Frontal cortex (tissue), 4 donors: ENCODE results near the gene FTH1. TPM values are rescaled to one million over a fixed set of nuclear protein-coding genes. Genes with fewer than 3 reads are reported as not detected.
"Not testable (repeated sequence)": the region's sequence is repeated elsewhere in the genome, so short reads cannot be mapped to it uniquely, and the experiment has no call there.

Experiments
- DNase-seq, 2 donors: peaks; one replicate each; pipeline ENCODE4 v3.0.0; 2012; ENCODE audit warnings: low spot score in 2 of 2
- FAIRE-seq: peaks from 2 replicates; lab custom pipeline; 2012; peaks lifted over from hg19 to GRCh38; lab: Jason Lieb, UNC
- total RNA-seq: library from RNA; depleted of rRNA; stranded (reverse); fragments of >200 nt; gene quantifications from one replicate; pipeline ENCODE4 v1.2.3, GENCODE V29; 2014
- donor health status: control.
- donor health status: control.
- donor health status: control.

Gene FTH1
- total RNA-seq, 1 donor from 2014 or later, result 254 TPM

DNA sequence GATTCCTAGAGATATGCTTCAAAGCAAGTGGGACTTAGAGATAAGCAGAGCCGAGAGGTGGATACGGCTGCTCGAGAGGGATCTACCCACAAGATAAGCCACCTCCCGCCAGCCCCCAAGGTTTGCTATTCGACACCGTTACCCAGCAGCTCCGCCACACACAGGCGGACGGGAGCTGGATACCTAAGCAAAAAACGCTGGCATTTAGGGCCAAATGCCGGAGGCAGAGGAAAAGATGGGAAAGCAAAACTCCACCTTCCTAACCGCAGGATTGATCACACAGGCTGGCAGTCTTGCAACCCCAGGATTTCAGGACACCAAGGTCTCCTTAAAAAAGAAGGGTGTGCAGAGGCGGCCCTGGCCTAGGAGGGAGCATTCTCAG is 709 bp downstream of the FTH1 start:
- DNase-seq (no peak), FAIRE-seq (no peak)

DNA sequence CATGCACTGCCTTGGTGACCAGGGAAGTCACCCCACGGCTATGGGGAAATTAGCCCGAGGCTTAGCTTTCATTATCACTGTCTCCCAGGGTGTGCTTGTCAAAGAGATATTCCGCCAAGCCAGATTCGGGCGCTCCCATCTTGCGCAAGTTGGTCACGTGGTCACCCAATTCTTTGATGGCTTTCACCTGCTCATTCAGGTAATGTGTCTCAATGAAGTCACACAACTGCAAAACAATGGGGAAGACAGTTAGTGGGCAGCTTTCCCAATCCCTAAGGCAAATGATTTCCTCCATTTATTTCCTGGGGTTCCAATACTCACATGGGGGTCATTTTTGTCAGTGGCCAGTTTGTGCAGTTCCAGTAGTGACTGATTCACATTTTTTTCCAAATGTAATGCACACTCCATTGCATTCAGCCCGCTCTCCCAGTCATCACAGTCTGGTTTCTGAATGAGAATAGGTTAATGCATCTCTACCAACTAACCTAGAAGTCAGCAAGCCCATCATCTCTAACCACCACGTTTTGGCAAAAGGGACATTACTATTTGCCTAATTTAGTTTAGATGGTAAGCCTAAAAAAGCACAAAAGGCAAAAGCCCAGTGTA is 2.7 kb downstream of the FTH1 start:
- not testable (repeated sequence) for FAIRE-seq, DNase-seq

DNA sequence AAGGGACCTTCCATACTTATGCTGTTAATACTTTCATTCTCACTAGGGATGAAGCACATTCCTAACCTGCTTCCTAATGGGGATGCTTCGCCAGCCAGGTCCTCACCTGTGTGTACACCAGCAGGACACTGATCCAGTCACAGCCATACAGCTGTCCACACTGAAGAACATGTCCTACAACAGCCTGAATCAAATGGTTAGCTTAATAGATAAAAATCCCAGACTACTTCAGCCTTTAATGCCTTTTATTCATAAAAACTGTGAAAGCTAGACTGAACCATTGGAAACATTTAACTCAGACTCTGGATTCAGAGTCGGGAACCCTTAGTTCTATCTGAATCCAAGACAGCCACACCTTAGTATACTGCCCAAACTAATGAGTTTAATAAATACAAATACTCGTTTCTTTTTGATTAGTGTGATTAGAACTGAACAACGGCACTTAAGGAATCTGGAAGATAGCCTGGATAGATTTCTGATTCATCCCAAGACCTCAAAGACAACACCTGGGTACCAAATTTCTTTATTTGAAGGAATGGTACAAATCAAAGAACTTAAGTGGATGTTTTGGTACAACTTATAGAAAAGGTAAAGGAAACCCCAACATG is 3.3 kb downstream of the FTH1 start:
- DNase-seq (no peak), FAIRE-seq (no peak)

DNA sequence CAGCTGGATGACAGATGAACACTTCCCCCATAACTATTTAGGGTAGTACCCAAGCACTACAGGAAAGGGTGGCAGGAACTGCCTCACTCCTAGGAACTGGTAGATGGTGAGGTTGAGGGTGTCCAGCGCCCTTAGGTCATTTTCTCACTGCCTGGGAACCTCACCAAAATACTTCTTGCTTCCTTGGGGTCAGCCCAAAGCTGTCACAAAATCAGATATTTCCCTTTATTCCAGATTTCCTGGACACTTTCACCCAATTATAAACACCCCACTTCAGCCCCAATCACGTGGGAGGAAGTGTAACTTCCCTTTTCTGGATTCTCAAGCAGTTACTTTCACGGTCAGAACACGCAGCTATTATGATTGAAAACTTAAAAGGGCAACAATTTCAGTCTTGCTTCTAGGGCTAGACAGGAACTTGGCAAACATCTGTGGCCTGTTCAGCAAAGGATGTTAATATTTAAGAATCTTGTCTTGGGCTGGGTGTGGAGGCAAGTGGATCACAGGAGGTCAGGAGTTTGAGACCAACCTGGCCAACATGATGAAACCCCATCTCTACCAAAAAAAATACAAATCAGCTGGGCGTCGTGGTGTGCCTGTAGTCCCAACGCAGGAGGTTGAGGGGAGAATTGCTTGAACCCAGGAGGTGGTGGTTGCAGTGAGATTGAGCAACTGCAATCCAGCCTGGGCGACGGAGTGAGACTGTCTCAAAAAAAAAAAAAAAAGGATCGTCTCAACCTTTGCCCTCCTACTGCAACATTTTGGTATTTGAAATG is 4.0 kb downstream of the FTH1 start:
- FAIRE-seq (no peak), DNase-seq (no peak)

DNA sequence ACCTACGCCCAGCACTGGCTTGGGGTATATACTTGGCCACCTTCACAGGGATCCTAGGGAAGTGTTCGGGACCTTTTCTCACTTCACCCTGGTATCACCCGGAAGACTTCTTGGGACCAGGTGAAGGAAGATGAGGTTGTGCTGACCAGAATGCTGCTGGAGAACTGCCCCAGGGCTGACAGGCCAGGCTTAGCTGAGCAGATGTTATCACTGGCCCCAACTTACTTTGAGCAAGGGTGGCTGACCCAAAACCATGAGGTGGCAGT is 4.5 kb downstream of the FTH1 start:
- FAIRE-seq (no peak), DNase-seq (no peak)

- DNase-seq (no peak), FAIRE-seq (no peak)
Observed at GRCh38 chr11:61962213-61963015, 5.0 kb downstream of the FTH1 start.

DNA sequence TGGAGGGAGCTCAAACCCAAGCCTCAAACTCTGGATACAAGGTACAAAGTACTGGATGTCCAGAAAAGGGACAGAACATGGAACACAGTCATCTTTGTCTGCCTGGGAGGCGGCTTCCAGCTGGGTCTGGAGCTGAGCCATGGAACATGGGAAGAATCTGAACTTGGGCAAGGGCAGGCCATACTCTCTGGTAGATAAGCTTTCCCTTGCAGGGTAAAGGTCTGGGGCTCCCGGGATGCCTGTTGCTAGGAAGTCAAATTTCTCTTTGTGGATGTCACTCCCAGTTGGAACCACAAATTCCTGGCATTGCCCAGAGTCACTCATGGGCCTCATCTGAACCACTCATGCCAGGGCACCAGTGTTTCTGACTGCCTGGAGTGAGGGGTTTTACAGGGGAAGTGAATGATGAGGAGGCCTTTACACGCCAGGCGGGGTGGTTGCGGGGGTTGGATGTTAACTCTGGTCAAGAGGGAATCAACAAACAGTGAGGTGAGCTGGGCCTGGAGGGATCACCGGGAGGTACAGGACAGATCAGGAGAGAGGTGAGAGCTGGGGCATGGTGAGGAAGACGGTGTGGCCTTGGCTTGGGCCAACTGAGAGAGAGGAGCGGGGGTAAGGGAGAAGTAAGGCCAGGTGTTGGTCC is 5.7 kb downstream of the FTH1 start:
- FAIRE-seq, result no peak
- peak in 1 of 2 donors; percentile 69 for DNase-seq

DNA sequence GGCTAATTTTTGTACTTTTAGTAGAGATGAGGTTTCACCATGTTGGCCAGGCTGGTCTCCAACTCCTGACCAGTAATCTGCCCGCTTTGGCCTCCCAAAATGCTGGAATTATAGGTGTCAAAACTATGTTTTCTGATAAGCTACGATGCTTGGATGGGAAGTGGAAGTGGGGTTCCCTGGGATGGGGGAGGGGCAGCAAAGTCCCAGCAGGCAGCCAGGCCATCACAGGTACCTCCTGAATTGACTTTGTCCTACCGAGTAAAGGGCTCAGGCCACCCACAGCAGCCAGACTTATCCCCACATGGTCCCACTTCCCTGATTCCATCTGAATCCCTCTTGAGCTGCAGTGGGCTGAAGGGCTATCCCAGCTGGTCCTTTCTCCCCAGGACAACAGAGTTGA is 6.9 kb downstream of the FTH1 start:
- no peak for DNase-seq

GRCh38 chr11:61959678-61960077 is 7.8 kb downstream of the FTH1 start:
- FAIRE-seq (no peak), DNase-seq (no peak)

More for the DNA sequence above, 6.9 kb downstream of the FTH1 start:
- no peak for FAIRE-seq

GRCh38 chr11:61959114-61959513 is 8.3 kb downstream of the FTH1 start:
- DNase-seq, result no peak
- FAIRE-seq, result no peak

GRCh38 chr11:61958590-61958989 is 8.8 kb downstream of the FTH1 start:
- no peak for FAIRE-seq
- no peak for DNase-seq

- no peak for DNase-seq
- FAIRE-seq, result no peak
Observed at GRCh38 chr11:61957021-61957770, 10.2 kb downstream of the FTH1 start.

- DNase-seq, result no peak
- FAIRE-seq, result no peak
Observed at GRCh38 chr11:61956191-61957020, 11.0 kb downstream of the FTH1 start.

- FAIRE-seq (no peak), DNase-seq (no peak)
Observed at GRCh38 chr11:61955422-61956135, 11.9 kb downstream of the FTH1 start.

DNA sequence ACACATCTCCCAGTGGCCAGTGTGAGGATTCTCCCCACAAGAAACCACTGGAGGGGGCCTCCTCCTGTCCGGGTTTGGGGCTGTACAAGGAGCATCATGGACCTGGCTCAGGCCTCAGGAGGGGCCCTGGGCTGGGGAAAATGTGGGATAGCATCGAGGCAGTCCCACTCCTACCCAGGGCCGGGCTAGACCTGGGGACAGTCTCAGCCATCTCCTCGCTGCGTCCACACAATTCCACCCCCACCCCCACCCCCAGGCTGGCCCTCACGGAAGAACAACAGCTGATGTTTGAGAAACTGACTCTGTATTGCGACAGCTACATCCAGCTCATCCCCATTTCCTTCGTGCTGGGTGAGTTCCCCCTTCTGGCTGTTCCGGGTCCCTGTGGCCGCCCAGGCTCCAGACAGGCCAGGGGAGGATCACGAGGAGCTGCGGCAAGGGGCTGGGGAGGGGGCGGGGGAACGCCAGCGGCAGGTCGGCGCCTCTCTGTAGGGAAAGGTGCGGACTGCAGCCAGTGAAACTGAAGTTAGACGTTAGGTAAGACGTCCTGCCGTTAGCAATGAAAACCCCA is 12.5 kb downstream of the FTH1 start:
- peak; percentile 73 to 80 for DNase-seq
- FAIRE-seq, result no peak

DNA sequence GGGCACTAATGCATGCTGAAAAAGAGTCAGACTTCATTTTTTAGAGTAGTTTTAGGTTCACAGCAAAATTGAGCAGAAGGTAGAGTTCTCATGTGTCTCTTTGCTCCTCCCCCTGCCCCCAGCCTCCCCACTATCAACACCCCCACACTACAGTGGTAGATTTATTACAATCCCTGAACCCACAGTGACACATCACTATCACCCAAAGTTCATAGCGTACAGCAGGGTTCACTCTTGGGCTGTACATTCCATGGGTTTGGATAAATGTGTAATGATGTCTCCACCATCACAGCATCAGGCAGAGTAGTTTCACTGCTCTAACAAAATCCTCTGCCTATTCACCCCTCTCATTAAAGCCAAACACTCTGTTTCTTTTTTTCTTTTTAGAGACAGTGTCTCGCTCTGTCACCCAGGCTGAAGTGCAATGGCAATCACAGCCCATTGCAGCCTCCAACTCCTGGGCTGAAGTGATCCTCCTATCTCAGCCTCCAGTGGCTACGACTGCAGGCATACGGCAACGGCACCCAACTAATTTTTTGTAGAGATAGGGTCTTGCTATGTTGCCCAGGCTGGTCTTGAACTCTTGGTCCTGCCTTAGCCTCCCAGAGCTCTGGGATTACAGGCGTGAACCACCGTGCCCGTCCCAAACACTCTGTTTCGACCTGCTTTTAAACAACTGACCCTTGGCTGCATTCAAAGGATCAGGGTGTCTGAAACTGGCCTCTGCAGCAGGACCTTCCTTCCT is 13.2 kb downstream of the FTH1 start:
- no peak for FAIRE-seq
- no peak for DNase-seq

- not testable (repeated sequence) for FAIRE-seq, DNase-seq
Observed at GRCh38 chr11:61953632-61954031, 13.8 kb downstream of the FTH1 start.
